IPS-18c (cell line): ENCODE measurements around the gene ORC2.
"Not testable (repeated sequence)": the region's sequence is repeated elsewhere in the genome, so short reads cannot be mapped to it uniquely, and the experiment has no call there.

ENCODE experiments used
- H3K4me3 ChIP-seq: 2 replicates; pipeline ENCODE4 v1.7.0; 2013; ENCODE audit warnings: low read depth, mild to moderate bottlenecking, low read length, moderate library complexity; ENCODE audit not compliant: insufficient read depth
- H3K9me3 ChIP-seq: one replicate; pipeline ENCODE4 v1.6.1; 2013; ENCODE audit warnings: mild to moderate bottlenecking, low read length, moderate library complexity; ENCODE audit not compliant: control insufficient read depth, insufficient read depth

ORC2 gene

GRCh38 chr2:200963124-200963917 is at the start of gene ORC2:
Gene ORC2 (minus strand): TSS chr2:200963660. CDS start chr2:200958123, 5,537 bp downstream.
- H3K9me3 ChIP-seq, result no peaks in the 10 kb centered on the region

GRCh38 chr2:201008296-201008829 is 44.9 kb upstream of the ORC2 start:
- Histone ChIP-seq H3K4me3 (no peak overlapping the region), H3K9me3 (no peaks in the 10 kb centered on the region)

More at GRCh38 chr2:200963124-200963917, at the start of gene ORC2:
- peak within 1 kb of the TSS; percentile 94 for H3K4me3 ChIP-seq

- Histone ChIP-seq H3K4me3 (no peak overlapping the region), H3K9me3 (no peaks in the 10 kb centered on the region)
These were observed 44.1 kb upstream of the ORC2 start for GRCh38 chr2:201007584-201007998.

- Histone ChIP-seq H3K4me3 (no peak overlapping the region), H3K9me3 (no peaks in the 10 kb centered on the region)
These were observed 43.2 kb upstream of the ORC2 start for GRCh38 chr2:201006704-201007103.

- Histone ChIP-seq H3K9me3 (no peaks in the 10 kb centered on the region), H3K4me3 (no peak overlapping the region)
These were observed 40.9 kb upstream of the ORC2 start for GRCh38 chr2:201004370-201004769.

GRCh38 chr2:200993097-200993496 is 29.6 kb upstream of the ORC2 start:
- H3K9me3 ChIP-seq, result no peaks in the 10 kb centered on the region

GRCh38 chr2:200987137-200987536 is 23.7 kb upstream of the ORC2 start:
- no peaks in the 10 kb centered on the region for H3K9me3 ChIP-seq

More at GRCh38 chr2:200993097-200993496, 29.6 kb upstream of the ORC2 start:
- H3K4me3 ChIP-seq, result no peak overlapping the region

GRCh38 chr2:200985799-200986198 is 22.3 kb upstream of the ORC2 start:
- H3K9me3 ChIP-seq, result no peaks in the 10 kb centered on the region
- no peak overlapping the region for H3K4me3 ChIP-seq

More at GRCh38 chr2:200987137-200987536, 23.7 kb upstream of the ORC2 start:
- no peak overlapping the region for H3K4me3 ChIP-seq

- Histone ChIP-seq H3K4me3 (no peak overlapping the region), H3K9me3 (no peaks in the 10 kb centered on the region)
These were observed 13.2 kb upstream of the ORC2 start for GRCh38 chr2:200976710-200977109.

GRCh38 chr2:200975672-200976071 is 12.2 kb upstream of the ORC2 start:
- no peak overlapping the region for H3K4me3 ChIP-seq
- H3K9me3 ChIP-seq, result no peaks in the 10 kb centered on the region

- H3K4me3 ChIP-seq, H3K9me3 ChIP-seq: not testable (repeated sequence)
These were observed 6.6 kb upstream of the ORC2 start for GRCh38 chr2:200970057-200970456.

GRCh38 chr2:200968735-200969134 is 5.3 kb upstream of the ORC2 start:
- H3K4me3 ChIP-seq, result no peak overlapping the region
- no peaks in the 10 kb centered on the region for H3K9me3 ChIP-seq

GRCh38 chr2:200968162-200968561 is 4.7 kb upstream of the ORC2 start:
- no peaks in the 10 kb centered on the region for H3K9me3 ChIP-seq
- H3K4me3 ChIP-seq, result no peak overlapping the region

- Histone ChIP-seq H3K4me3 (no peak overlapping the region), H3K9me3 (no peaks in the 10 kb centered on the region)
These were observed 3.3 kb upstream of the ORC2 start for GRCh38 chr2:200966770-200967169.

- H3K9me3 ChIP-seq, result no peaks in the 10 kb centered on the region
- peak overlapping the region; percentile 94 for H3K4me3 ChIP-seq
These were observed 1.0 kb upstream of the ORC2 start for GRCh38 chr2:200964498-200964897.

GRCh38 chr2:200963918-200964252 is 425 bp upstream of the ORC2 start:
- H3K9me3 ChIP-seq, result not testable (repeated sequence)
- peak overlapping the region; percentile 94 for H3K4me3 ChIP-seq

- H3K4me3 ChIP-seq, result peak overlapping the region; percentile 94
These were observed 693 bp downstream of the ORC2 start for GRCh38 chr2:200962811-200963123.

GRCh38 chr2:200961674-200962073 is 1.8 kb downstream of the ORC2 start:
- Histone ChIP-seq H3K9me3 (no peaks in the 10 kb centered on the region), H3K4me3 (no peak overlapping the region)

More at GRCh38 chr2:200962811-200963123, 693 bp downstream of the ORC2 start:
- no peaks in the 10 kb centered on the region for H3K9me3 ChIP-seq

GRCh38 chr2:200950378-200950777 is 13.1 kb downstream of the ORC2 start:
- no peaks in the 10 kb centered on the region for H3K9me3 ChIP-seq
- H3K4me3 ChIP-seq, result no peak overlapping the region
